Uterus (tissue), 2 donors: Measurements from ENCODE around the gene AP3D1.

Experiments
- CTCF ChIP-seq, 4 experiments: fragments of 200-600 bp in 2 of 4; fragments of 450-650 bp in 2 of 4; sonication (generic) in 2 of 4; IDR thresholded peaks; one replicate each; pipeline ENCODE4 v1.5.1; 2016 to 2019; ENCODE audit warnings: antibody characterized with exemption in 4 of 4, mild to moderate bottlenecking in 2 of 4, moderate library complexity in 1 of 4
- POLR2A ChIP-seq, 2 donors: fragments of 450-650 bp; IDR thresholded peaks; one replicate each; pipeline ENCODE4 v1.6.1; 2016; ENCODE audit warnings: antibody characterized with exemption in 2 of 2, mild to moderate bottlenecking in 1 of 2, moderate library complexity in 1 of 2

- no peak for TF ChIP-seq CTCF (IDR thresholded peaks at IDR 0.05)
- TF ChIP-seq POLR2A (IDR thresholded peaks at IDR 0.05) = no peak
Measured at GRCh38 chr19:2185734-2186070, 34.3 kb upstream of the AP3D1 start.
